Measurements from ENCODE around the gene REG1B. TPM values are rescaled to one million over a fixed set of nuclear protein-coding genes. Genes with fewer than 3 reads are reported as not detected.
"Not testable (repeated sequence)": the region's sequence is repeated elsewhere in the genome, so short reads cannot be mapped to it uniquely, and the experiment has no call there.

The REG1B gene
- total RNA-seq, 1 donor from 2014 or later: not detected

DNA sequence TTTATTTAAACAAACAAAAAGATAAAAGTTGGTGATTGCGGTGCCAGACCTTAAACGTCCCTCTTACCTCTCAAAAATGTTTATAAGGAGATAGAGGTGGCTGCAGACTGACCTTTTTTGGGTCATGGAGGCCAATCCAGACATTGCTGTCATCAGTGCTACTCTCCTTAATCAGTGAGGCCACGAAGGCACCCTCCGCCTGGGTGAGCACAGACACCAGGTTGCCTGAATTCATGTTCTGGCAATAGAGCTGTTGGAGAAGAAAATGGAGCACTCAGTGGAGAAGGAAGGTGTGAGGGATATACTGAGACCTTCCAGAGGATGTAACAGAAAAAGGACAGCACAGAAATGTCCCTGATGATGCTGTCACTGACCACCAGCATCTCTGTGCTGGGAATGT is 1.5 kb downstream of the REG1B start:
- no peak overlapping the region for H3K4me3 ChIP-seq (ENCODE audit: low read depth, low read length)
- DNase-seq (ENCODE audit: low read depth): no peak
- TF ChIP-seq, protein P1, sequence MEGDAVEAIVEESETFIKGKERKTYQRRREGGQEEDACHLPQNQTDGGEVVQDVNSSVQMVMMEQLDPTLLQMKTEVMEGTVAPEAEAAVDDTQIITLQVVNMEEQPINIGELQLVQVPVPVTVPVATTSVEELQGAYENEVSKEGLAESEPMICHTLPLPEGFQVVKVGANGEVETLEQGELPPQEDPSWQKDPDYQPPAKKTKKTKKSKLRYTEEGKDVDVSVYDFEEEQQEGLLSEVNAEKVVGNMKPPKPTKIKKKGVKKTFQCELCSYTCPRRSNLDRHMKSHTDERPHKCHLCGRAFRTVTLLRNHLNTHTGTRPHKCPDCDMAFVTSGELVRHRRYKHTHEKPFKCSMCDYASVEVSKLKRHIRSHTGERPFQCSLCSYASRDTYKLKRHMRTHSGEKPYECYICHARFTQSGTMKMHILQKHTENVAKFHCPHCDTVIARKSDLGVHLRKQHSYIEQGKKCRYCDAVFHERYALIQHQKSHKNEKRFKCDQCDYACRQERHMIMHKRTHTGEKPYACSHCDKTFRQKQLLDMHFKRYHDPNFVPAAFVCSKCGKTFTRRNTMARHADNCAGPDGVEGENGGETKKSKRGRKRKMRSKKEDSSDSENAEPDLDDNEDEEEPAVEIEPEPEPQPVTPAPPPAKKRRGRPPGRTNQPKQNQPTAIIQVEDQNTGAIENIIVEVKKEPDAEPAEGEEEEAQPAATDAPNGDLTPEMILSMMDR (conservative IDR thresholded peaks at IDR 0.05; ENCODE audit: low read depth, low read length): no peak

GRCh38 chr2:79085382-79085781 is 2.4 kb downstream of the REG1B start:
- TF ChIP-seq, protein P1 (conservative IDR thresholded peaks at IDR 0.05; ENCODE audit: low read depth, low read length): no peak
- H3K4me3 ChIP-seq (ENCODE audit: low read depth, low read length): no peak overlapping the region
- no peak for DNase-seq (ENCODE audit: low read depth)

GRCh38 chr2:79084495-79085135 is 3.2 kb downstream of the REG1B start:
- no peak overlapping the region for H3K4me3 ChIP-seq (ENCODE audit: low read depth, low read length)
- no peak for DNase-seq (ENCODE audit: low read depth)
- TF ChIP-seq, protein P1 (conservative IDR thresholded peaks at IDR 0.05; ENCODE audit: low read depth, low read length): no peak

- TF ChIP-seq, protein P1 (conservative IDR thresholded peaks at IDR 0.05; ENCODE audit: low read depth, low read length): no peak
- H3K4me3 ChIP-seq (ENCODE audit: low read depth, low read length): no peak overlapping the region
- no peak for DNase-seq (ENCODE audit: low read depth)
These were observed 4.1 kb downstream of the REG1B start for GRCh38 chr2:79083597-79084251.

GRCh38 chr2:79082987-79083386 is 4.8 kb downstream of the REG1B start:
- TF ChIP-seq, protein P1 (conservative IDR thresholded peaks at IDR 0.05; ENCODE audit: low read depth, low read length): no peak
- no peak for DNase-seq (ENCODE audit: low read depth)
- no peak overlapping the region for H3K4me3 ChIP-seq (ENCODE audit: low read depth, low read length)

GRCh38 chr2:79071078-79071477 is 16.7 kb downstream of the REG1B start:
- H3K4me3 ChIP-seq (ENCODE audit: low read depth, low read length): no peak overlapping the region
- no peak for DNase-seq (ENCODE audit: low read depth)
- TF ChIP-seq, protein P1 (conservative IDR thresholded peaks at IDR 0.05; ENCODE audit: low read depth, low read length): no peak

GRCh38 chr2:79065201-79065600 is 22.6 kb downstream of the REG1B start:
- no peak for DNase-seq (ENCODE audit: low read depth)
- TF ChIP-seq, protein P1 (conservative IDR thresholded peaks at IDR 0.05; ENCODE audit: low read depth, low read length): no peak

GRCh38 chr2:79054769-79055168 is 33.0 kb downstream of the REG1B start:
- not testable (repeated sequence) for DNase-seq (ENCODE audit: low read depth); H3K4me3 ChIP-seq (ENCODE audit: low read depth, low read length)

More at GRCh38 chr2:79065201-79065600, 22.6 kb downstream of the REG1B start:
- no peak overlapping the region for H3K4me3 ChIP-seq (ENCODE audit: low read depth, low read length)

DNA sequence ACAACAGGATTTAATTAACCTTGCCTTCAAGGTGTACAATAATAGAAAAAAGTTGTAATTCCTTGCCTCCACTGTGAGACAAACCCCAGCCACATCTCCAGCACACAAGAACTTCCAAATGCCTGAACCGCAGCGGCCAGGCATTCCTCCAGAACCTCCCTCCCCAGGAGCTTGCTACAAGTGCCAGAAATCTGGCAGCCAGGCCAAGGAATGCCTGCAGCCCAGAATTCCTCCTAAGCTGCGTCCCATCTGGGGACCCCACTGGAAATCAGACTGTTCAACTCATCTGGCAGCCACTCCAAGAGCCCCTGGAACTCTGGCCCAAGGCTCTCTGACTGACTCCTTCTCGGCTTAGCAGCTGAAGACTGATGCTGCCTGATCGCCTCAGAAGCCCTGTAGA is 34.3 kb downstream of the REG1B start:
- not testable (repeated sequence) for H3K4me3 ChIP-seq (ENCODE audit: low read depth, low read length); DNase-seq (ENCODE audit: low read depth)

All from epithelial cell of proximal tubule (primary cell).